Esophagus squamous epithelium (tissue), 5 donors: ENCODE data around the gene TOR4A. TPM values are rescaled to one million over a fixed set of nuclear protein-coding genes. Genes with fewer than 3 reads are reported as not detected.
A peak's percentile ranks its signal among the peaks of the same experiment; 100 is the strongest.
"Not testable (repeated sequence)": the region's sequence is repeated elsewhere in the genome, so short reads cannot be mapped to it uniquely, and the experiment has no call there.

Source experiments
- DNase-seq: peaks from one replicate; lab custom pipeline; 2025; lab: John Stamatoyannopoulos, UW
- H3K27ac ChIP-seq, 4 donors: fragments of 200-600 bp; sonication (generic); one replicate each; pipeline ENCODE4 v1.5.1; 2016 to 2019; ENCODE audit warnings: mild to moderate bottlenecking in 1 of 4
- H3K27me3 ChIP-seq, 4 donors: fragments of 200-600 bp; sonication (generic); 1 replicate in 3 of 4; 2 replicates in 1 of 4; pipeline versions ENCODE4 v1.5.1 to v1.6.0; 2017 to 2021; ENCODE audit warnings: antibody characterized with exemption in 1 of 4
- H3K36me3 ChIP-seq, 3 donors: fragments of 200-600 bp; sonication (generic); one replicate each; pipeline ENCODE4 v1.5.1; 2016 to 2019
- H3K4me1 ChIP-seq, 3 donors: fragments of 200-600 bp; sonication (generic); one replicate each; pipeline ENCODE4 v1.5.1; 2017 to 2019
- H3K4me3 ChIP-seq, 4 donors: fragments of 200-600 bp; sonication (generic); 1 replicate in 3 of 4; 2 replicates in 1 of 4; pipeline ENCODE4 v1.5.1; 2016 to 2019; ENCODE audit warnings: mild to moderate bottlenecking in 2 of 4, moderate library complexity in 1 of 4
- H3K9me3 ChIP-seq, 3 donors: fragments of 200-600 bp; sonication (generic); one replicate each; pipeline ENCODE4 v1.5.1; 2016 to 2019
- CTCF ChIP-seq, 6 experiments: fragments of 450-650 bp in 4 of 6; fragments of 200-600 bp in 2 of 6; sonication (generic) in 2 of 6; IDR thresholded peaks; one replicate each; pipeline ENCODE4 v1.5.1; 2016 to 2019; ENCODE audit warnings: antibody characterized with exemption in 6 of 6, mild to moderate bottlenecking in 4 of 6, moderate library complexity in 4 of 6
- POLR2A ChIP-seq, 4 donors: fragments of 450-650 bp; IDR thresholded peaks; one replicate each; pipeline ENCODE4 v1.6.1; 2017; ENCODE audit warnings: antibody characterized with exemption in 4 of 4, mild to moderate bottlenecking in 4 of 4, moderate library complexity in 3 of 4
- WGBS, 2 donors: methylation state at CpG; one replicate each; pipeline ENCODE4 v1.1.5; 2018; 5-methylcytosine and 5-hydroxymethylcytosine counted together
- intact Hi-C: fragments of 100-400 bp; cut with DNase I; formaldehyde crosslinking; loops from one replicate; pipeline ENCODE4 v1.15.0; 2022
- total RNA-seq, 4 donors: library from RNA; depleted of rRNA; stranded (reverse); fragments of >200 nt; gene quantifications; one replicate each; pipeline ENCODE4 v1.1.0, GENCODE V29; 2016
- donor health status: DM: yes; HTN: yes; CAD: no.

The TOR4A gene
- total RNA-seq, 4 donors from 2014 or later: 8.8 to 17.5 (median 13.5) TPM

- Histone ChIP-seq H3K27ac (peak overlapping the region; percentile 94 to 100 (median 95)), H3K36me3 (peaks cover 6 to 21% (median 21%) of the 10 kb centered on the region in 3 donors), H3K4me1 (peaks cover 46 to 91% (median 49%) of the 10 kb centered on the region in 3 donors), H3K27me3 (peaks cover 0 to 9% (median 0%) of the 10 kb centered on the region in 4 donors), H3K9me3 (no peaks in the 10 kb centered on the region), H3K4me3 (peak overlapping the region; percentile 60 to 97 (median 83))
- TF ChIP-seq POLR2A (IDR thresholded peaks at IDR 0.05): no peak
- TF ChIP-seq CTCF (IDR thresholded peaks at IDR 0.05): no peak
- no peak for DNase-seq
- WGBS, 2 donors: no CpG with 5 or more reads among the region's 58 CpGs
- intact Hi-C loops: no loop called here
These were observed 37.1 kb upstream of the TOR4A start for GRCh38 chr9:137240318-137240840.

GRCh38 chr9:137240841-137241489 is 36.6 kb upstream of the TOR4A start, which contains the start of gene TUBB4B:
Gene TUBB4B (plus strand): TSS chr9:137241287. CDS start chr9:137241361, 74 bp downstream.
- peaks cover 44 to 91% (median 48%) of the 10 kb centered on the region in 3 donors for H3K4me1 ChIP-seq
- H3K27ac ChIP-seq: peak within 1 kb of the TSS; percentile 94 to 100 (median 98)
- H3K4me3 ChIP-seq: peak within 1 kb of the TSS; percentile 74 to 97 (median 88)
- peak in 3 of 6 experiments; percentile 14 to 35 (median 15) for TF ChIP-seq CTCF (IDR thresholded peaks at IDR 0.05)
- peak in 3 of 4 donors; percentile 90 to 100 (median 100) for TF ChIP-seq POLR2A (IDR thresholded peaks at IDR 0.05)
- 0% methylated on average over 9 to 14 of the region's 67 CpGs for WGBS, 2 donors
- peaks cover 6 to 21% (median 21%) of the 10 kb centered on the region in 3 donors for H3K36me3 ChIP-seq
- peak; percentile 97 for DNase-seq
- H3K9me3 ChIP-seq: no peaks in the 10 kb centered on the region
- H3K27me3 ChIP-seq: peaks cover 0 to 3% (median 0%) of the 10 kb centered on the region in 4 donors
- intact Hi-C loops: no loop called here

- no peaks in the 10 kb centered on the region for H3K9me3 ChIP-seq
- H3K27me3 ChIP-seq: no peaks in the 10 kb centered on the region
- intact Hi-C loops: no loop called here
- no peak for DNase-seq
- H3K4me3 ChIP-seq: peak overlapping the region; percentile 74 to 97 (median 88)
- WGBS, 2 donors: no CpG with 5 or more reads among the region's 83 CpGs
- H3K4me1 ChIP-seq: peaks cover 39 to 86% (median 41%) of the 10 kb centered on the region in 3 donors
- H3K27ac ChIP-seq: peak overlapping the region; percentile 94 to 100 (median 98)
- TF ChIP-seq CTCF (IDR thresholded peaks at IDR 0.05): no peak
- TF ChIP-seq POLR2A (IDR thresholded peaks at IDR 0.05): no peak
- peaks cover 6 to 21% (median 21%) of the 10 kb centered on the region in 3 donors for H3K36me3 ChIP-seq
These were observed 35.8 kb upstream of the TOR4A start for GRCh38 chr9:137241490-137242268.

- Histone ChIP-seq H3K27me3 (no peaks in the 10 kb centered on the region), H3K9me3 (no peaks in the 10 kb centered on the region), H3K27ac (peak overlapping the region; percentile 94 to 100 (median 98)), H3K36me3 (peaks cover 6 to 21% (median 21%) of the 10 kb centered on the region in 3 donors), H3K4me3 (peak overlapping the region; percentile 74 to 97 (median 88)), H3K4me1 (peaks cover 34 to 77% (median 37%) of the 10 kb centered on the region in 3 donors)
- DNase-seq: no peak
- intact Hi-C loops: no loop called here
- TF ChIP-seq CTCF (IDR thresholded peaks at IDR 0.05) (no peak), POLR2A (IDR thresholded peaks at IDR 0.05) (no peak)
- WGBS, 2 donors: 40 to 49% methylated on average over 14 to 15 of the region's 36 CpGs
These were observed 35.0 kb upstream of the TOR4A start for GRCh38 chr9:137242269-137243203.

- intact Hi-C loops, DNase-seq, H3K27ac ChIP-seq, H3K27me3 ChIP-seq, H3K9me3 ChIP-seq: not testable (repeated sequence)
- Histone ChIP-seq H3K4me3 (peak overlapping the region in 2 of 4 donors; percentile 86 to 97), H3K4me1 (peaks cover 34 to 70% (median 37%) of the 10 kb centered on the region in 3 donors), H3K36me3 (peaks cover 6 to 21% (median 21%) of the 10 kb centered on the region in 3 donors)
- WGBS, 2 donors: 77% methylated on average over 6 of the region's 18 CpGs; no CpG with 5 or more reads in 1 of the 2 donors
These were observed 34.3 kb upstream of the TOR4A start for GRCh38 chr9:137243266-137243625.
